GM12801 (cell line): ENCODE data around the gene ZBTB22.

Experiments used
- CTCF ChIP-seq: IDR thresholded peaks from one replicate; pipeline ENCODE4 v1.5.1; 2011; ENCODE audit warnings: control low read depth; ENCODE audit not compliant: insufficient read length; ENCODE audit errors: extremely low read depth

The ZBTB22 gene

GRCh38 chr6:33297956-33298772 is 19.4 kb downstream of the ZBTB22 start:
- TF ChIP-seq CTCF: no peak

- TF ChIP-seq CTCF: no peak
Observed at GRCh38 chr6:33297406-33297955, 20.1 kb downstream of the ZBTB22 start.

- TF ChIP-seq CTCF: no peak
Observed at GRCh38 chr6:33296797-33297405, 20.6 kb downstream of the ZBTB22 start.

- no peak for TF ChIP-seq CTCF
Observed at GRCh38 chr6:33295621-33296369, 21.7 kb downstream of the ZBTB22 start.

GRCh38 chr6:33294086-33294823 is 23.3 kb downstream of the ZBTB22 start:
- no peak for TF ChIP-seq CTCF

GRCh38 chr6:33292996-33293682 is 24.4 kb downstream of the ZBTB22 start:
- TF ChIP-seq CTCF: no peak
